ENCODE measurements around the gene PPP3CB.

Gene PPP3CB

GRCh38 chr10:73495884-73496674, at the start of gene PPP3CB:
PPP3CB (minus strand) TSS chr10:73496024; CDS start chr10:73495889, 135 bp downstream.
- peak; percentile 87 for DNase-seq

- no peak for DNase-seq
Observed at GRCh38 chr10:73545357-73545756, 49.5 kb upstream of the PPP3CB start.

GRCh38 chr10:73537709-73538108, 41.9 kb upstream of the PPP3CB start:
- no peak for DNase-seq

GRCh38 chr10:73537288-73537687, 41.5 kb upstream of the PPP3CB start:
- DNase-seq: no peak

GRCh38 chr10:73534857-73535256, 39.0 kb upstream of the PPP3CB start:
- DNase-seq: no peak

GRCh38 chr10:73529089-73529832, 33.4 kb upstream of the PPP3CB start:
- peak; percentile 65 for DNase-seq

GRCh38 chr10:73522263-73522662, 26.4 kb upstream of the PPP3CB start:
- DNase-seq: no peak

- DNase-seq: no peak
Observed at GRCh38 chr10:73519336-73519735, 23.5 kb upstream of the PPP3CB start.

GRCh38 chr10:73517166-73517888, 21.5 kb upstream of the PPP3CB start:
- DNase-seq: no peak

GRCh38 chr10:73512207-73512743, 16.5 kb upstream of the PPP3CB start:
- DNase-seq: no peak

GRCh38 chr10:73509695-73510094, 13.9 kb upstream of the PPP3CB start:
- DNase-seq: no peak

- DNase-seq: no peak
Observed at GRCh38 chr10:73506491-73506890, 10.7 kb upstream of the PPP3CB start.

GRCh38 chr10:73506074-73506473, 10.2 kb upstream of the PPP3CB start:
- DNase-seq: no peak

GRCh38 chr10:73503037-73503436, 7.2 kb upstream of the PPP3CB start:
- DNase-seq: no peak

- no peak for DNase-seq
Observed at GRCh38 chr10:73501651-73502050, 5.8 kb upstream of the PPP3CB start.

- DNase-seq: no peak
Observed at GRCh38 chr10:73497623-73498022, 1.8 kb upstream of the PPP3CB start.

- DNase-seq: peak; percentile 87
Observed at GRCh38 chr10:73495226-73495883, 469 bp downstream of the PPP3CB start.

GRCh38 chr10:73494877-73495225, 973 bp downstream of the PPP3CB start:
- no peak for DNase-seq

- no peak for DNase-seq
Observed at GRCh38 chr10:73494213-73494612, 1.6 kb downstream of the PPP3CB start.

- DNase-seq: no peak
Observed at GRCh38 chr10:73493781-73494180, 2.0 kb downstream of the PPP3CB start.

GRCh38 chr10:73486601-73487000, 9.2 kb downstream of the PPP3CB start:
- DNase-seq: no peak

GRCh38 chr10:73485320-73485719, 10.5 kb downstream of the PPP3CB start:
- no peak for DNase-seq

- no peak for DNase-seq
Observed at GRCh38 chr10:73480158-73480557, 15.7 kb downstream of the PPP3CB start.
